ENCODE results near the gene TMTC1. TPM values are rescaled to one million over a fixed set of nuclear protein-coding genes. Genes with fewer than 3 reads are reported as not detected.
A peak's percentile ranks its signal among the peaks of the same experiment; 100 is the strongest.

Gene TMTC1
- total RNA-seq, 4 donors from 2014 or later: 16.6 to 47.8 (median 25.6) TPM

DNA sequence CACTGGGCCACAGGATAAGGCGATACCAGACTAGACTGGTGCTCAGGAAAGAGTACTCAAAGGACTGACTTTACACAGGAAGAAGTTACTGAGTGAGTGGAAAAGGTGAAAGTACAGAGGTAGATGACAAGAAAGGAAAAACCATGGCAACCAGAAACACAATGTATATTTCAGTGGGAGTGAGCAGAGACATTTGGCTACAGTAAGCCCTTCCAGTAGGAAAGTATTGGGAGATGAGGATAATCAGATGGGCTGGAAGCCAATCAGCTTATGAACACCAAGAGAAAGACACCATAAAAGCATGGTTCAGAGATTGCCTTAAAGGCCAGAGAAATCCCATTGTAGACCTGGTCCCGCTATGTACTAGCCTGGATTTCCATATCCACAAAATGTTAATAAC is 51.6 kb downstream of the TMTC1 start:
- no peaks in the 10 kb centered on the region for H3K4me1 ChIP-seq
- WGBS, 2 donors: 93 to 94% methylated on average over 2 of the region's 2 CpGs
- no peaks in the 10 kb centered on the region for H3K27me3 ChIP-seq
- no peak overlapping the region for H3K4me3 ChIP-seq (replicated peaks in 1 of 3)
- H3K9me3 ChIP-seq: no peaks in the 10 kb centered on the region
- intact Hi-C loops (cut with DNase I): no loop called here
- H3K27ac ChIP-seq: no peak overlapping the region
- no peak for TF ChIP-seq CTCF (IDR thresholded peaks at IDR 0.05)
- no peaks in the 10 kb centered on the region for H3K36me3 ChIP-seq
- no peak for DNase-seq

DNA sequence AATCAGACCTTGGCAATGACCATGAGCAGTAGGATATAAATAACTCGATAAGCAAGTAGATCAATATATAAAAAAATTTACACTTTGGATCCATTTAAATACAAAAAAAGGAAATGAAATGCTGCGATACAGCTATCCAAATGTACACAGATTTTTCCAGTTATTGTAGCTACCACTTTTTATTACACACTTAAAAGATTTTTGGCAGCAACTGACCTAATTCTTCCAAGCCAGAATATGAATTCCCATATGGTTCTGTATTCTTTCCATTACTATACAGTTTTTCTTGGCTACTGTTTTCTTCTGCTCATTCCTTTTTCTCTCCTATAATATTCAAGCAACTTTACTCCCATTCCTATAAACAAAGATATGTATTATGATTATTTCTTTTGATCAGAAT is 52.2 kb downstream of the TMTC1 start:
- peaks cover 0 to 6% of the 10 kb centered on the region in 2 donors for H3K4me1 ChIP-seq

DNA sequence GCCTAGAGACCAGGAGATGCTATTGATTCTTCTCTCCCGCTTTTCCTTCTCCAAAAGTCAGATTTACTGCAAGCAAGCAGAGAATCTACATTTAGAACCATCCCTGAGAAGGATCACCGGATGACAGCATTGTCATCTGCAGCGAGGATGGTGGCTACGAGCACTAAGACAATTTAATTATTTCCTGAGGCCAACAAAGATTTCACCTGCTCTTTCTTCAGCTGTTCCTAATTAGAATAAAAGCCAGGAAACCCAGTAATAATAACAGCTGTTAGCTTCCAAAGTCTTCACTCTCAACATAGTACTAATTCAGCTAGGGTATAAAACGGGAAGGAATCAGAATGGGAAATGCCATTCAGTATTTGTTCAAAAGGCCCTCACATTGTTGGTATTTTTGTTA is 53.3 kb downstream of the TMTC1 start:
- TF ChIP-seq POLR2A (IDR thresholded peaks at IDR 0.05): no peak
- no peak for TF ChIP-seq CTCF (IDR thresholded peaks at IDR 0.05)
- 89 to 90% methylated on average over 5 of the region's 5 CpGs for WGBS, 2 donors
- intact Hi-C loops (cut with DNase I): no loop called here
- Histone ChIP-seq H3K4me1 (peaks cover 0 to 17% of the 10 kb centered on the region in 2 donors), H3K9me3 (no peaks in the 10 kb centered on the region), H3K27me3 (no peaks in the 10 kb centered on the region), H3K4me3 (replicated peaks in 1 of 3) (no peak overlapping the region), H3K36me3 (no peaks in the 10 kb centered on the region), H3K27ac (no peak overlapping the region)
- no peak for DNase-seq

More for the DNA sequence above, 52.2 kb downstream of the TMTC1 start:
- Histone ChIP-seq H3K4me3 (replicated peaks in 1 of 3) (no peak overlapping the region), H3K27ac (no peak overlapping the region), H3K36me3 (no peaks in the 10 kb centered on the region), H3K9me3 (no peaks in the 10 kb centered on the region), H3K27me3 (no peaks in the 10 kb centered on the region)
- WGBS, 2 donors: 58 to 81% methylated on average over 2 of the region's 2 CpGs
- TF ChIP-seq CTCF (IDR thresholded peaks at IDR 0.05): no peak
- no peak for TF ChIP-seq POLR2A (IDR thresholded peaks at IDR 0.05)
- intact Hi-C loops (cut with DNase I): no loop called here
- no peak for DNase-seq

DNA sequence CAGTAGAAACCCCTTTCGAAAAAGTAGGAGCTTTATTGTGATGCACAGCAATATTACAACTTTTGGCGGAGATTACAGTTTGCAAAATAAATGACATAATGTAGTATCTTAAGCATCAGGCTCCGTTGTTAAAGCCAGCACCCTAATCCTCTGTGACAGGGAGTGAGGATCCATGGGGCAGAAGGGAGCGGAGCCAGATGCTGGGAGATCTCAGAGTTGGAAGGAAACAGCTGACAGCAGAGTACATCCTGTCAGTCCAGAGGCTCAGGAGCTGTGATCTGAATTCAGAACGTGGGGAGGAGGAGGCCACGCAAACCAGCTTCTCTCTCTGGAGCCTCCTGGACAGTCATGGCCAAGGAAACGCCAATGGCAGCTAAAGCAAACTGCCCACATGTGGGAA is 55.7 kb downstream of the TMTC1 start:
- TF ChIP-seq CTCF (IDR thresholded peaks at IDR 0.05): no peak
- TF ChIP-seq POLR2A (IDR thresholded peaks at IDR 0.05): no peak
- Histone ChIP-seq H3K4me3 (replicated peaks in 1 of 3) (no peak overlapping the region), H3K27ac (no peak overlapping the region), H3K36me3 (no peaks in the 10 kb centered on the region), H3K4me1 (peaks cover 0 to 21% of the 10 kb centered on the region in 2 donors), H3K9me3 (no peaks in the 10 kb centered on the region), H3K27me3 (no peaks in the 10 kb centered on the region)
- 73 to 83% methylated on average over 7 of the region's 7 CpGs for WGBS, 2 donors
- intact Hi-C loops (cut with DNase I): no loop called here
- DNase-seq: no peak

GRCh38 chr12:29726741-29727348 is 56.9 kb downstream of the TMTC1 start:
- no peak overlapping the region for H3K4me3 ChIP-seq (replicated peaks in 1 of 3)
- 55 to 65% methylated on average over 2 of the region's 2 CpGs for WGBS, 2 donors
- peaks cover 0 to 21% of the 10 kb centered on the region in 2 donors for H3K4me1 ChIP-seq
- no peaks in the 10 kb centered on the region for H3K36me3 ChIP-seq
- H3K9me3 ChIP-seq: no peaks in the 10 kb centered on the region
- no peak for DNase-seq
- no peaks in the 10 kb centered on the region for H3K27me3 ChIP-seq
- intact Hi-C loops (cut with DNase I): no loop called here
- TF ChIP-seq POLR2A (IDR thresholded peaks at IDR 0.05) (no peak), CTCF (IDR thresholded peaks at IDR 0.05) (no peak)
- H3K27ac ChIP-seq: peak overlapping the region in 2 of 3 donors; percentile 25 to 34
